HL-60 (cell line): ENCODE measurements around the gene DGKE.

Experiments
- CTCF ChIP-seq: IDR thresholded peaks from one replicate; pipeline ENCODE4 v1.5.1; 2011; ENCODE audit warnings: low read length, control low read depth, inconsistent platforms; ENCODE audit not compliant: insufficient read depth
- TF ChIP-seq, protein P1 (sequence below): IDR thresholded peaks from 2 replicates; pipeline ENCODE4 v1.6.1; 2012; ENCODE audit warnings: low read depth; ENCODE audit not compliant: insufficient replicate concordance

- no peak for TF ChIP-seq CTCF
- TF ChIP-seq, protein P1, sequence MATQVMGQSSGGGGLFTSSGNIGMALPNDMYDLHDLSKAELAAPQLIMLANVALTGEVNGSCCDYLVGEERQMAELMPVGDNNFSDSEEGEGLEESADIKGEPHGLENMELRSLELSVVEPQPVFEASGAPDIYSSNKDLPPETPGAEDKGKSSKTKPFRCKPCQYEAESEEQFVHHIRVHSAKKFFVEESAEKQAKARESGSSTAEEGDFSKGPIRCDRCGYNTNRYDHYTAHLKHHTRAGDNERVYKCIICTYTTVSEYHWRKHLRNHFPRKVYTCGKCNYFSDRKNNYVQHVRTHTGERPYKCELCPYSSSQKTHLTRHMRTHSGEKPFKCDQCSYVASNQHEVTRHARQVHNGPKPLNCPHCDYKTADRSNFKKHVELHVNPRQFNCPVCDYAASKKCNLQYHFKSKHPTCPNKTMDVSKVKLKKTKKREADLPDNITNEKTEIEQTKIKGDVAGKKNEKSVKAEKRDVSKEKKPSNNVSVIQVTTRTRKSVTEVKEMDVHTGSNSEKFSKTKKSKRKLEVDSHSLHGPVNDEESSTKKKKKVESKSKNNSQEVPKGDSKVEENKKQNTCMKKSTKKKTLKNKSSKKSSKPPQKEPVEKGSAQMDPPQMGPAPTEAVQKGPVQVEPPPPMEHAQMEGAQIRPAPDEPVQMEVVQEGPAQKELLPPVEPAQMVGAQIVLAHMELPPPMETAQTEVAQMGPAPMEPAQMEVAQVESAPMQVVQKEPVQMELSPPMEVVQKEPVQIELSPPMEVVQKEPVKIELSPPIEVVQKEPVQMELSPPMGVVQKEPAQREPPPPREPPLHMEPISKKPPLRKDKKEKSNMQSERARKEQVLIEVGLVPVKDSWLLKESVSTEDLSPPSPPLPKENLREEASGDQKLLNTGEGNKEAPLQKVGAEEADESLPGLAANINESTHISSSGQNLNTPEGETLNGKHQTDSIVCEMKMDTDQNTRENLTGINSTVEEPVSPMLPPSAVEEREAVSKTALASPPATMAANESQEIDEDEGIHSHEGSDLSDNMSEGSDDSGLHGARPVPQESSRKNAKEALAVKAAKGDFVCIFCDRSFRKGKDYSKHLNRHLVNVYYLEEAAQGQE = no peak
Measured at GRCh38 chr17:56887552-56888467, 53.9 kb downstream of the DGKE start.
